Dermis blood vessel endothelial cell (primary cell): ENCODE measurements around the gene STON2. TPM values are rescaled to one million over a fixed set of nuclear protein-coding genes. Genes with fewer than 3 reads are reported as not detected.
A peak's percentile ranks its signal among the peaks of the same experiment; 100 is the strongest.

Source experiments
- DNase-seq: peaks from one replicate; pipeline ENCODE4 v3.0.0; 2010
- total RNA-seq: library from RNA; depleted of rRNA; stranded (reverse); fragments of >200 nt; gene quantifications from 2 replicates; pipeline ENCODE4 v1.2.3, GENCODE V29; 2014

STON2 gene
- total RNA-seq, 1 donor from 2014 or later = 100 TPM

DNA sequence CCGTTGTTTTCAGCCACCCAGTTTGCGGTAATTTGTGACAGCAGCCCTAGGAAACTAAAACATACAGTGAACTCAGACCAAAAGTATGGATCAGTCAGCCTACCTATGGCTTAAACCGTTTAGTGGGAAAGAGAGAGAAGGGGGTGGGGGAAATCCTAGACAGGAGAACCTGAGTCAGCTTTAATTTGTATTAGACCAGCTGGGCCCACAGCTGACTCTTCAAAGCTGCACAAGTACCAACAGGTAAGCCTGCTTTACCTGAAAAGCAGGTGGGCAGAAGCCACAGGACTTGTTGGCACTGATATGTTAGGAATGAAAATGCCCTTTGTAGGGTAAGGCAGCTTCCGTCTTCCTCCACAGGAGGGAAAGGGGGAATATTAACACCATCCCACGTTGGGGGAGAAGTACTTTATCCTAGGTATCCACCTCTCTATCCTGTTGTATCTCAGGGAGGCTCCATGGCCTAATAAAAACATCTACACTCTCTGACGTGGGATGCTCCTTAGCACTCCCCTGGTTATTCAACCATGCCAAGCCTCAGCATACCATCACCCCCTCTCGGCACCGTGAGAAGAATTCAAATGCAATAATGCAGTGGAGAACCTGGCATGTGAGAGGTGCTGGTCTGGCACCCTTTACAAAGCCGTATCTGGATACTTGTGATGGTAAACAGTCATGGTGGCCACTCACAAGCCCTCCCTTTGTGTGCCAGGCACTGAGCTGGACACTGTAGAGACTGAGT is 70.3 kb downstream of the STON2 start:
- no peak for DNase-seq

DNA sequence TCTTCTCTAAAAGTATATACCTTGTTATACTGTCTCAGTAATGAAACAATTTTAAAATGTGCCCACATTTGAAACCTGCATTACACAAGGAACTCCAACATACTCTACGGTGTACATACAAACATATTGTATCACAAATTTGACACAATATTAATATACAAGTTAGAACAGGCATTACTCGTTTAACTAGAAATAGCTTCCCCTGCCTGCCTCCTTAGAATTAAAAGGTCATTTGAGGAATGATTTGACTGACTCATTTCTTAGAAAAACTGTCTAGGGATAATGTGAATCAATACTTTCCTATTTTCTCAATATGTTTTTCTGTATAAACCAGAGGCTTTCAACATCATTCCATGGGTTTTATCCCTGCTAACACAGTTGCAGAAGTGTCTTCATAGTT is 73.7 kb downstream of the STON2 start:
- DNase-seq = no peak

DNA sequence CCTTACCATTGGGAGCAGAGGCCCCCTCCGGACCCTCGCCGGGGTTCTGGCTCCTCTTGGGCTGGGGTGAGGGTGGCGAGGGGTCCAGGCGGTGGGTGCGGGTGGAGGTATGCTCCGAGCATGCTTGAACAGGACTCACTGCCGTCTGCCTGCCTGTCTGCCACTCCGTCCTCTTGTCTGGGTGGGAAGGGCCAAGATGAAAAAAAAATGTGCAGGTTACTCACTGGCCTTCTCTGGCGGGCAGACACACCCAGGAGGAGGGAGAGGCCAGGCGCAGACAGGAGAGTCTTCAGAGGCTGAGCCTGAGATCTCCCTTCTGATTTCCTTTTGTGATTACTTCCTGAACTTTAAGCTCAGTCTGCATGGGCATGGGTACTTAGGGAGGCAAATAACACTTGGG is 76.1 kb downstream of the STON2 start:
- no peak for DNase-seq

DNA sequence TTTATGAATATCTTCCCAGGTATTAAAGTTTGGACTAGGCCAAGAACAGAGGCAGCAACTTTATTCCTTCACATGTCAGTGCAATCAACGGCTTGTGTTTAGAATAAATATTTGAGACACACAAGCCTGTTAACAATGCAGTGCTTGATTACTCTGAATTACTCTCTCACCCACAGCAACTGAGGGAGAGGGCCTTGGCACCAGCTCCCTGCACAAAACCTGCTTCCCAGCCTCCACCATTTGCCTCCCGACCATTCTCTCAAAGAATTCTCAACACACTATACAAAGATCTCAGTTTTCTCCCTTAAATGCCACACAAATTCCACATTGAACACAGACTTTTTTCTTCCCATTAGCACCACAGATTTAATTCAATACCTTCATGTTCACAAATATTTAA is 77.0 kb downstream of the STON2 start:
- DNase-seq = no peak

DNA sequence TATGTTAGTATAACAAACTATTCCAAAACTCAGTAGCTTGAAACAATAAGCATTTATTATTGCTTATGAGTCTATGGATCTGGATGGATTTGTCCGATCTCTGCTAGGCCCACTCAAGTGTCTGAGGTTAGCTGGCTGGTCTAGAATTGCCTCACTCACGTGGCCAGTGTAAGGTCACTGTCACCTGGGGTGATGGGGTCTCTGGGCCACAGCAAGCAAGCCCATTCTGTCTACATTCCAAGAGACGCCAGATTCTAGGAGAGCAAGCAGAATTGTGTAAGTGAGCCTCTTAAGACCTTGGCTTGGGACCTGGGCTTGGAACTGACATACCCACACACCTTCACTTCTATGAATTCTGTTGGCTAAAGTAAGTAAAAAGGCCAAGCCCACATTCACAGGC is 80.2 kb downstream of the STON2 start:
- no peak for DNase-seq

DNA sequence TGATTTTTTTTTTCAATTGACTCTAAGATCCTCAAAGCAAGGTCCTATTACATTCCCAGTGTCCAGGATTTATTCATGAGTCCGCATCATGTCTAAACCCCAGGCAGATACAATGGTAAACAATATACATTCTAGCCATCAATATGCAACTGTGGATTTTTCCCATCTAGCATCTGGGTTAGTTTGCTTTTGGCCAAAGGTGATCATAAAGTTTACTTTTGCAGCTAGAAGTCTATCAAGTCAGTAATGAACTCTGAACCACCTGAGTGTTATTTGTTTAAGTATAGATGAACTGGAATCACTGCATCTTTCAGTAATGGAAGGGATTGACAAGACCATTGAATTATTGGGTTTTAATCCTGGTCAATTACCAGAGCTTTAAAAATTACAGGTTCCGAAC is 80.8 kb downstream of the STON2 start:
- no peak for DNase-seq

DNA sequence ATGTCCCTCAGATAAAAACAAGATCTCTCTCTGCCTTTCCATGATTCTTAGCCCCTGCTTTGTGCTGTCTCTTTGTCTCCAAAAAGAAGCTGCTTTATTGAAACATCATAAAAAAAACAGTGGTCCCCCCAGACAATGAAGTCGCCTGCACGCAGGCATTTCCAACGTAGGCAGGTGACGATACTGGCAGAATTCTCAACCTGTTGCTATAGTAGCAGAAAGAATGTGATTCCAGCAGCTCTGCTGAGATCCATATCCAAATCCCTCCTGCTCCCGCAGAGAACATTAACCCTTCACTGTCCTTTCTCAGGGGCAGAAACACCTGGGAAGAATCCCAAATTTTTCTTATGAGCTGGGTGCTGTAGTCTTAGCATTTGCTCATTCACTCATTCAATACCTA is 84.8 kb downstream of the STON2 start:
- no peak for DNase-seq

DNA sequence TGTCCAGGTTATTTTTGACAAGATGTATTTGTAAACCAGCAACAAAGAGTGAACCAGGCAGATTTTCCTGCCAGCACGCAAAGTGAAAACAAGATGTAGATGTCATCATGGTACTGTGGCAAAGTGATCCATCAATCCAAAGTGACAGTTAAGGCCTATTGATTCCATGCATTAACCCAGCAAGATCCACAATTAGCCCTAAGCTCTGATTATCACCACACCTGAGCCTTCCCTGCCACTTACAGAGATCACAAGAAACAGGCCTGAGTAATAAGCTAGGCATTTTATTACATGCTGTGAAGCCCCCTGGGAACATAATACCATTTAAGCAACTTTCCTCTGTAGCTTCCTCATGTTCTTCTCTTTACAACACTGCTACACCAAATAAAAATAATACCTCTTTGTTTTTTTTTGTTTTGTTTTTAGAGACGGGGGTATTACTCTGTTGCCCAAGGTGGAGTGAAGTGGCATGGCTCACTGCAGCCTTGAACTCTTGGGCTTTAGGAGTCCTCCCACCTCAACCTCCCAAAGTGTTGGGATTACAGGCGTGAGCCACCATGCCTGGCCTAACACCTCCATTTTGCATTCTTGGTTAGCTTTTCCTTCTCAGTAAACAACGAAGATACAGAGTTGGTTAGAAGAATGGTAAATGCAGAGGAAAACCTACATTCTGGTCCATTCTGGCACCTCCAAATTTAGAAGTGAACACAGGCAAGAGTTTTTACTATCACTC is 85.5 kb downstream of the STON2 start:
- no peak for DNase-seq

DNA sequence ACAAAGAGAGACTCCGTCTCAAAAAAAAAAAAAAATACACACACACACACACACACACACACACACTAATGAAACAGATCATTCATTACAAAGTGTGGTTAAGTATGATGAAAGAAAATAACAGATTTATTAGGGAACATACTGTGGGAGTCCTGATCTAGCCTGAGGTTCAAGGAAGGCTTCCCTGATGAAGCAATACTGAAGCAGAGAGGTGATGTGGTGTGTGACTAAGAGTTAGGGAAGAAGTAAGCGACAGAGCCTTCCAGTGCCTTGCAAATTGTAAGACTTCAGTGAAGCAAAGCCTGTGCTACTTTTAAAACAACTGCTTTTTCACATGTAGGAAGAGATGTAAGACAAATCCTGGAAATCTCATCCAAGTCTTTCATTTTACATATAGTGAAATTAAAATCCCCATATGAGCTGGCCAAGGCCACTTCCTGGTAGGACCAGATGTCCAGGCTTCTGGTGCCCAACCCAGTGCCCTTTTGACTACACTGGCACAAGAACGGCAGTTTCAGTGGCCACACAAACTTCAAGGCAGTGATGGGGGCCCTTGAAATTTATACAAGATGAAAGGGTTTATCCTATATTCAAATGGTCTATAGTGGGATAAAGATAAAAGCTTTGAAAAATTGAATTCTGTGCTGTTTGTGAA is 86.2 kb downstream of the STON2 start:
- DNase-seq = no peak

DNA sequence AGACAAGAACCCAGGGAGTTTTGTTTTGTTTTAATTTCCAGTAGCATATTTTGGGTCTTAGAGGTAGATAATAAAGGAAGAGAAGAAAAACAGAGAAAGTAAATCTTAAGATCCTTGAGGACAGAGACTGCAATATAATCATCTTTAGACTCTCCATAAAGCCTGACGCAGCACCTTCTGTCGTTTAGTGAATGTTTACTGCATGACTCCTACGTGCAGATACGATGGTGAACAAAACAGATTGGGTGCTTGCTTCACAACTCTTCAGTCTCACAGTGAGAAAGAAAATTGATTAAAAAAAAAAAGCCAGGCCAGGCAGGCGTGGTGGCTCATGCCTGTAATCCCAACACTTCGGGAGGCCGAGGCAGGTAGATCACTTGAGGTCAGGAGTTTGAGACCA is 86.9 kb downstream of the STON2 start:
- DNase-seq = no peak

DNA sequence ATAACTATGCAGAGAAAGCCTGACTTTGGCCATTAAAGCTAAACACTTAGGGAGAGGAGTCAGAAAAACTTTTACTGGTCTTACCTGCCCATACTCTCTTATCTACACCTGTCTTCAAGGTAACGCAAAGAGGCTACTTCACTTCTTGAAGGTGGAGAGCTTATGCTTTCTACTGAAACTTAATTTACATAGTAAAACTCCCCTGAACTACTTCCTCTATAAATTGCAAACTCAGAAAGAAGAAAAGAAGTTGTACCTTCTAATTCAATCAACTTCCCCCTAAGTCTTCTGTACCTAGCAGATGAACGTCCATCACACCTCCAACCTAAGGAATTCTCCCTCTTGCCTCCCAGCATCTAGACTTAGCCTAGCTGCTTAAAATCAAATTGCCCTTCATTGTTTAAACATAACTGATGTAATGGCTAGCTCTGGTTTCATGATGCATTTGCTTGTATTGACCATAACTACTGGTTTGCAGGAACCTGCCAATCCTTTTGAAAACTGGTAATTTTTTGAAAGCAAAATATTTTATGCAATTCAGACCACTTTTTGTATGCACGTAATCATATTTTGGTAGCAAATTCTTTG is 87.7 kb downstream of the STON2 start:
- DNase-seq = no peak

DNA sequence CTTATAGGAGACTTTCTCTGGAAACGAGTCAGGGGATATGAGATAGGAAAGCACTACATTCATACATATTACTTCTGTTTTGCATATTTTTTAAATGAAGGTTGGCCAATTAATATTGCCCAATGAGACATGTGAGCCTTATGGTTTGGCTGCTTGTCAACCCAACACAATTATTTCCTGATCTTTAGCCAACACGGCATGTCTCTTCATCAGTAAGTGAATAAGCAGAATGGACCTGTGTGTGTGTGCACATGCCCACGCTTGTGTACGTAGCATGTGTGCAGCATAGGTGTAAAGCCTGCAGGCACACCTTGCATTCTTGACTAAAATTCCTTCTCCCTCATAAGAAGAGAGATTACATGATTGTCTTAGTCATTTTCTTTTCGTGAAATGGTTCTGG is 88.3 kb downstream of the STON2 start:
- DNase-seq = no peak

DNA sequence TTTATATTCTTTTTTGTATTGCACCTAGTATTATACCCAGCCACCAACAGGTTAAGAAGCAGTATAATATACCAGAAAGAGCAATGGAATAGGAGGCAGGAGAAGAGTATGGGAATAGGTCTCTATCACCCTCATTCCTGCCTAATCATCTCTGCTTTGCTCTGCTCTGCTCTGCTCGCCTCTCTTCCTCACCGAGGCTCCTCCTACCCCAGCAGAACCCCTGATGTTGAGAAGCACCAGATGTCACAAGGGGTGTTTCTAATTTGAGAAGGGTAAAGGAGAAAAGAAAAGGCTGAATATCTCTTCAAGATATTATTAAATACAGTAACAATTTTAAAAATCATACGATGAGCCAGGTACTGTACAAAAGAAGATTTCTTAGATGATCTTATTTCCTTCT is 89.0 kb downstream of the STON2 start:
- DNase-seq = no peak

DNA sequence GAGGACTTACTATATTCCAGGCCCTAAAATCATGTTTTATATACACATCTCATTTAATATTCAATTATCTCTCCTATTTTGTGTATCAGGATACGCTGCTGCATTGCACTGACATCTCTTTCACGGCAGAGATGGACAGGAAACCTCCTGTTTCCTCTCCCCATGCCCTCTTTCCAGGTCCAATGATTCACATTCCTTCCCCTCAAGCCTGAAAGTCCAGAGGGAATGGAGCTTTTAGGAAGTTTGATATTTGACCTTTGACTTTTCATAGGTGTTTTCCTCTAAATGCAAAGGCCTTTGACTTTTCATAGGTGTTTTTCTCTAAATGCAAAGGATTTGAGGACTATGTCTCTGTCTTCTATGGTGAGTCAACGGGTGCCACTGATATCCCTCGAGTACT is 89.5 kb downstream of the STON2 start:
- no peak for DNase-seq

DNA sequence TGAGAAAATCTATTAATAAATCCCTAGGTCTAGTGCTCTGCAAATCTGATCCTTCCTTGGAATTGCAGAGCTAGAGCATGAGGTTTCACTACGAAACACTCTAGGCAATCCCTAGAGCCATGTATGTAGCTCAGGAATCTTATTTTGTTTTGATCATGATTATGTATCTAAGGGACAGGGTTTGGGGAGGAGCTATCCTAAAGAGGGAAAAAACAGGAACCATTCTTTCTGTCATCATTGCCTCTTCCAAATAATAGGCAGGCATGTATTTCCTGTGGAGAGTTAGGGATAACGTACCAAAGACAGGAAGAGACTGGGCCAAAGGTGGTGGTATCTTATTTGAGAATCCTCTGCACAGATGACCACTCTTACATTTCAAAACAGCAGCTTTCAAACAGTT is 90.6 kb downstream of the STON2 start:
- no peak for DNase-seq

DNA sequence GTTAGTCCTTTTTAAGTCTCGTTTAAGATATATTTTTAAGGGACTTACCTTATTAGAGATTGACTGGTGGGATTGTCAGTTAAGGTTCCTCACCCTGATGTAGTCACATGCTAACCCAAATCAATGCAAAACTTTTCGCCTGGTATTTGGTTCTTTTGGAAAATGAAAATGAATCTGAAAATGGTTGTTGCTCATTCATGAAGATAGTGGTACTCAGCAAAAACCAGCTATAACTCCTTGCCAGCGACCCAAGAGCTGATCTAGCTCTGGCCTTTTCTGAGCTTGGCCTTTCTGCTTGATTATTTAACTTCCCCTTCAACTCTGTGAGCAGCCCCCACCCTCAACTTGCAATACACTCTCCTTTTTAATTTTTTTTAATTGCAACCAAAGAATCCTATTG is 94.4 kb downstream of the STON2 start:
- no peak for DNase-seq

DNA sequence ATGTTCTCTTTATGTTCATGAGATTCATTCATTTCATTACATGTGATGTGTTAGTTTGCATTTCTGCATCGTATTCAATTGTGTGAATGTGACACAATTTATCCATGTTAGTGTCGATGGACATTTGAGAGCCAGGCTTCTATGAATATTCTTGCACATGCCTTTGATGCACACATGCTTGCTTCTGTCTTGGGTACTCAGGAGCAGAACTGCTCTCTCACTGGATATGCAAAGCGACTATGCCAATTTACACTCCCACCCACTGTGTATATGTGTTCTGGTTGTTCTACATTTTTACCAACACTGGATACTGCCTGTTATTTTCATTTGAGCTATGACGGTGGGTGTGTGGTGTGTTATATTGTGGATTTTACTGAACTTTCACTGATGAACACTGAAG is 95.1 kb downstream of the STON2 start:
- DNase-seq = no peak

DNA sequence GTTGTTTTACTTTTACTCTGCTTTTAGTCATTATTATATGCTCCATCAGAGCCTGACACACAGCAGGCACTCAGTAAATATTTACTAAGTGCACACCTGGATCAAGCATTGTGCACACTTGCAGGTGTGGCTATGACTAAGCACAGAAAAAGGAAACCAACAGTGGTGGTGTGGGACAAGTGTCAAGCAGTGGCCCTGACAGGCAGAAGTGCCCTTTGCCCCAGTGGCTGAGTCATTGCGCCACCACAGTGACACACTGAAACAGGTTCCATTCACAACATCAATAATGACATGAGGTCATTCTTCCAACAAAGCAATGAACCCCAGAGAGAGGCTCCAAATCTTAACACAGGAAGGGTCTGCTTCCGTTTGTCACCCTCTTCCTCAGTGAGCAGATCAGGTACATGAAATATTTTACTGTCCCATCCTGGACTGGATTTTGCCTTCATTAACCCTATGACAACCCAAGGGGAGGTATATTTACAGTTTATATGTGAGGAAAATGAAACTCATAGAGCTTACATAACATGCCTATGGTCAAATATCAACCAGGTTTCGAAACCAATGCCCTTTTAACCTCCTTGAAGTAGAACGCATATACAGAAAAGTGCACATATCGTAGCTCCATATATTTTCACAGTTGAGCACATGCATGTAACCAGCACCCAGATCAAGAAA is 96.7 kb downstream of the STON2 start:
- DNase-seq = peak; percentile 3

DNA sequence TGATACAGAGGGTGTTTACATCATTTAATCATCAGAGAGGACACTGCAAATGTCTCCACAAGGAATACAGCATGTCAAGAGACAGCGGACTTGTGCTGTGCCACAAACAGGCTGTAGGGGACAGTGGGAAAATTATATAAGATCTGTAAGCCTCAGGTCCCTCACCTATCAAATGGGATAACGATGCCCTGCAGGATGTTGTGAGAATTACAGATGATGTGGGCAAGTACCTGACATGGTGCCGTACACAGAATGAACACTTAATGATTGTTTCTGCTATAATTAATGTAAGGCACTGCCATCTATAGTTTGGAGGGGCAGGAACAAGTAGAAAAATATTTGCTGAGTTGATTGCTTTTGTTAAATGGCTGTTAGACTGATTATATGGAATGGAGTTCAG is 97.5 kb downstream of the STON2 start:
- no peak for DNase-seq

DNA sequence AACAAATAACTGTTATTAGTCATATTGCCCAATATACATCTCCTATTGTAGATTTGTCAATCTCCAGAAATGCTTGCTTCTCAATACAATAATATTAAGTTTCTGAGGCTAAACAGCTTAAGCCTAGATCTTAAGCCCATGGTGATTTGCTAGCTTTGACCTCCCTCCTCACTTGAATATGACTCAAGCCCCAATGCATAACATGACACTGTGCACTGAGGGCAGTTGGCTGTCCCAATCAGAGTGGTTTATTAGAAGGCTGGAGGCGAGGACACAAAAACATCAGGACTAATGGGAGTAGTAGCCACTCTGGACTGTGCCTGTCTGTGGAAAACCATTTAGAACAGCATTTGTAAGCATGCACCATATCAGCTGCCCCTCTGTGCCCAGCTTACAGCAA is 98.3 kb downstream of the STON2 start:
- no peak for DNase-seq

DNA sequence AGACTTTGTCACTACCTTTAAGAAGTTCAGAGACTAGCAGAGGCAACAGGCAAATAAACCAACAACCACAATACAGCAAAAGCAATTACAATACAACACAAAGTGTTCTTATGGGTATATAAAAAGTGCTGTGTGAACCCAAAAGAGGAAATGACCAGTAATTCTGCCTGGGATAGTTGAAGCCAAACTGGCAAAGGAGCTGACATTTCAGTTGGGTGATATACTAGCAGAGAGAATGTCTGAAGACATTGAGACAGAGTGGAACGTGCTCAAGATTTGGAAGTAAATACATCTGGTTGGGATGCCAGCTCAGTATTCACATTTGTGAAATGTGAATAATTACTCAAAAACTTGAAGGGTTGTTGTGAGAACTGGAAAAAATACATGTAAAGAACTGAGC is 98.8 kb downstream of the STON2 start:
- no peak for DNase-seq

DNA sequence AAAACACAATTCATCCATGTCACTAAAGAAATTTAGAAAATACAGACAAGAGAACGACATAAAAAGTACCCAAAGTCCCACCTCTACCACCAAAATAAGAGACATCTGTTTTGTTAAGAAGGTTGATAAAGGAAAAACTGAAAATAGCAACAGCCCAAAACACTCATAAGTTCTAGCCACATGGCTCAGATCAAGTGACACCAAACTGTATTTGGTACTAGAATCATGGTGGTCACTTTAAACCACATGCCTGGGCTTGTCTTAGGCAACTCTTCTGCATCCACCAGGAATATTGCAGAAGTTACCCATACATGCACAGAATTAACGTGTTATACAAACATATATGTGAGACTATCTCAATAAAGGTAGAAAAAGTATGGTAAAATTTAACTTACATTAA is 101.2 kb downstream of the STON2 start:
- DNase-seq = no peak

DNA sequence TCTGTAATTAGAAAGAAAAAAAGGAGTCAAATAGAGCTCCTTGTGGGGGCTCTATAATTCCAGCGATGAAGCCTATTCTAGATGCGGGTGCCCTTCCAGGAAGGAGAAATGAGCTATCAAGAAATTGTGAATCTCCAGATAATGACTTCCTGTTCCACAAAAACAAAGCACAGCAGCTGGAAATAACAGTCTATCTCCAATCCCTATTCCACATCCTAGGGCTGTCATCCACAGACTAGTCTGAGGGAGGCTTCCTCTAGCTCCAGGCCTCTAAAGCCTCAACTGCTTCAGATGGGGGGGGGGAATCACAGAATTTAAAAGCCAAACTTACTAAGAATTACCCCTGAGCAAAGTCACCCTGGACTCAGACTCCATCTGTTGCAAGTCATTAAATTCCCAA is 102.0 kb downstream of the STON2 start:
- no peak for DNase-seq
